PFSK-1 (cell line): Measurements from ENCODE around the gene TRPM2.

ENCODE experiments used
- FOXP2 ChIP-seq: optimal IDR thresholded peaks from 2 replicates; pipeline ENCODE3; 2011; ENCODE audit warnings: borderline replicate concordance, control low read depth, inconsistent platforms; ENCODE audit not compliant: insufficient read depth; ENCODE audit errors: extremely low read length, extremely low read depth
- POLR2AphosphoS5 ChIP-seq: IDR thresholded peaks from 2 replicates; pipeline ENCODE4 v1.6.1; 2012; ENCODE audit warnings: low read depth, mild to moderate bottlenecking, control low read depth, low read length, moderate library complexity
- REST ChIP-seq, 2 experiments: IDR thresholded peaks; 2 replicates each; pipeline versions ENCODE4 v1.6.1 to v1.8.0; 2011 to 2012; ENCODE audit warnings: low read depth in 2 of 2, low read length in 2 of 2, control low read depth in 1 of 2, inconsistent platforms in 1 of 2, mild to moderate bottlenecking in 1 of 2, moderate library complexity in 1 of 2; ENCODE audit not compliant: insufficient read depth in 1 of 2
- SIN3A ChIP-seq: IDR thresholded peaks from 2 replicates; pipeline ENCODE4 v1.6.1; 2012; ENCODE audit warnings: mild to moderate bottlenecking, low read length, moderate library complexity, borderline replicate concordance; ENCODE audit not compliant: insufficient read depth
- TAF1 ChIP-seq: IDR thresholded peaks from 2 replicates; pipeline ENCODE4 v1.6.1; 2012; ENCODE audit warnings: low read length, control low read depth, borderline replicate concordance; ENCODE audit not compliant: insufficient read depth

The TRPM2 gene

DNA sequence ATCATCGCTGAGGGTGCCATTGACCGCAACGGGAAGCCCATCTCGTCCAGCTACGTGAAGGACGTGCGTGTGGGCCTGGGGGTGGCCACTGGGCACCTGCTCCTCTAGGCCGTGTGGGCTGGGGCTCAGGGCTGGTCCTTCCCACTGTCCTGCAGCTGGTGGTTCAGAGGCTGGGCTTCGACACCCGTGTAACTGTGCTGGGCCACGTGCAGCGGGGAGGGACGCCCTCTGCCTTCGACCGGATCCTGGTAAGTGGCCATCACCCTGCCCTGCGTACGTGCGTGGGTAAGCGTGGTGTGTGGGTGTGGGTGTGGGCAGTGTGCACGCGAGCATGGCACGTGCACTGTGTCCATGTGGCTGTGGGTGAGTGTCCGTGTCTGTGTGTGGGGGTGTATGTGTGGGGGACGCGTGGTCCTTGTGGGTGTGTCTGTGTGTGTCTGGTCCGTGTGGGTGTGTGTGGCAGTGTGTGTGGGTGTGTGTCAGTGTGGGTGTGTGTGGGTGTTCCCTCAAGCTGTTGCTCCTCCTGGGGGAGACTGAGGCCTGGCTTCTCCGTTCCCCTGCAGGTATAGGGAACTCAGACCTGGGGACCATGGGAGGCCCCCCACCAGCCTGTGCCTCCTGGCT lies 37.0 kb upstream of the TRPM2 start:
- TF ChIP-seq SIN3A (no peak), REST (IDR thresholded peaks at IDR 0.05; ENCODE audit: insufficient read depth in 1 of 2, low read depth in 2 of 2, low read length in 2 of 2) (no peak), TAF1 (no peak), FOXP2 (no peak), POLR2AphosphoS5 (no peak)

DNA sequence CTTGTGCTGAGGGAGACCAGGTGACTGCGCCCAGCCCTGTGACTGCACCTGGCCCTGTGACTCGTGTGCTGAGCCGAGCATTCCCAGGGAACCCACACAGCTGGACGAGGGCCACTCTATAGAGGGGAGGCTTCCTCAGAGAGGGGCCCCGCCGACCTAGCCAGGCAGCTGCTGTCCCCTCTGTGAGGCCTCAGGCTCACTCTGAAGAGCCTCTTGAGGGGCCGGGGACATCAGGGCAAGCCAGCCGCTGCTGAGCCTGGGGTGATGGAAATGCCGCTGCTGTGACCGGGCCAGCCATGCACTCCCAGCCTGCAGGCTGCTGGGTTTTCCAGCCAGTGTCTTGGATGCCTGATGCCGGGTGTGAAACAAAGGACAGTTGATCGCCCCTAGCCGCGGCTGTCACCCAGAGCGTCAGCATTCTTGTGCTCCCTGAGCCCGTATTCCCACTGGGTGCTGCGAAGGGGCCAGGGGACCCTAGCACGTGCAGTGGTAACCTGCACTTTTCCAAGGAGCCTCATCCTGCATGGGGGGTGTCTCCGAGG lies 36.1 kb upstream of the TRPM2 start:
- TF ChIP-seq SIN3A (no peak), TAF1 (no peak), FOXP2 (no peak), POLR2AphosphoS5 (no peak), REST (IDR thresholded peaks at IDR 0.05; ENCODE audit: insufficient read depth in 1 of 2, low read depth in 2 of 2, low read length in 2 of 2) (no peak)

DNA sequence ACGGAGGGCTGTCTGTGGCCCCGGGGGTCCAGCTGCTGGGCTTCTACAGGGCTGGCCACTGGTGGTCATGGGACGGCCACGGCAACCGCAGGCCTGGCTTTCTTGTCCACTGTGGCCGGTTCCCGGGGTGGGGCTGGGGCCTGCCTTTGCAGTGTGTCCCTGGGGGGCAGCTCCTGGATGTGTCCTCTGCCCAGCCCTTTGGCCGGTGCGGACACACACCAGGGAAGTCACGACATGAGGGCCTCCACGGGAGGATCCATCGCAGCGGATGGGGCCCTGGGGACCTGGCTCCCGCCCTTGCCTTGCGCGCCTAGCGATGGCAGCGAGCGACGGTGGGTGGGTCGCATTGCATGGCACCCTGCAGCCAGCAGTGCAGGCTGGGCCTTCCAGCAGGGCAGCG lies 35.5 kb upstream of the TRPM2 start:
- TF ChIP-seq FOXP2 (no peak), REST (IDR thresholded peaks at IDR 0.05; ENCODE audit: insufficient read depth in 1 of 2, low read depth in 2 of 2, low read length in 2 of 2) (no peak), TAF1 (no peak), POLR2AphosphoS5 (no peak)

DNA sequence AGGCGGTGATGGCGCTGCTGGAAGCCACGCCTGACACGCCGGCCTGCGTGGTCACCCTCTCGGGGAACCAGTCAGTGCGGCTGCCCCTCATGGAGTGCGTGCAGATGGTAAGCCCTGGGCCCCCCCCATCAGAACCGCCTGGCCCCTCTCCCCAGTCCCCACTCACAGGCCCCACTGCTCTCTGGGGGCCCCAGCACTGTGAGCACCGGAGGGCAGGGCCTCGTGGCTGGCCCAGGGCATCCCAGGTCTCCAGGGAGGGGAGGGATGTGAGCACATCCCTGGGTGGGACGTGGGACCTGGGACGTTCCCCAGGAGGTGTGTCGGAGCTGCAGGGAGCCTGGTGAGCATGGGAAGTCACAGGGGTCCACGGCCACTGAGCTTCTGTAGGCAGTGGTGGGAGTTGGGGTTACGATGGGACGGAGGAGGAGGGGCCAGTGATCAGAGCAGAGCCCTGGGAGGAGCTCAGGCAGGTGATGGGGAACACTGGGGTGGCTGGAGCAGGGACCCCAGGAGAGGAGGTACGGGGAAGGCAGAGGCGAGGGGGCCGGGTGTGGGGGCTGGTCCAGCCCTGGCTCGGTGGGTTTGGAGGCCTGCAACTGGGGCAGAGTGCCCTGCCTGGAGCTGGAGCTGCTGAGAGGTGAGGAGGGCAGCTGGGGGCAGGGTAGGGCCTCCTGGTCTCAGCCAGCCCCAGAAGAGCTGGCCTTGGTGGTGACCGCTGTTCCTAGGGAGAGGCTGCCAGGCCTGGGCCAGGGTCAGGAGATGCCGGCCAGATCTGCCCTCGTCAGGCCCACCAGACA lies 34.7 kb upstream of the TRPM2 start:
- TF ChIP-seq FOXP2 (no peak), REST (IDR thresholded peaks at IDR 0.05; ENCODE audit: insufficient read depth in 1 of 2, low read depth in 2 of 2, low read length in 2 of 2) (no peak), SIN3A (no peak), POLR2AphosphoS5 (no peak), TAF1 (no peak)
